ENCODE data around the gene NECTIN2. TPM values are rescaled to one million over a fixed set of nuclear protein-coding genes. Genes with fewer than 3 reads are reported as not detected.

Gene NECTIN2
- total RNA-seq, 1 experiment from 2014 or later: 176 TPM

- Histone ChIP-seq H3K56ac (ENCODE audit: insufficient read length, low read depth, low read length) (no peak overlapping the region), H4K8ac (replicated peaks; ENCODE audit: insufficient read length, low read depth, low read length) (no peak overlapping the region), H2BK15ac (ENCODE audit: low read depth, low read length) (no peak overlapping the region), H2BK120ac (ENCODE audit: low read depth, low read length, poor library complexity, severe bottlenecking) (no peak overlapping the region), H3T11ph (ENCODE audit: low read length) (no peak overlapping the region), H3K14ac (ENCODE audit: insufficient read depth, low read length) (no peak overlapping the region), H3K27ac (ENCODE audit: insufficient read length, low read depth, low read length) (no peak overlapping the region), H3K9me3 (ENCODE audit: control insufficient read depth, low read depth, low read length) (no peaks in the 10 kb centered on the region), H3K79me2 (ENCODE audit: insufficient read depth, low read length) (no peaks in the 10 kb centered on the region), H4K20me1 (ENCODE audit: control insufficient read depth, insufficient read depth, insufficient read length) (no peaks in the 10 kb centered on the region), H2AK5ac (ENCODE audit: insufficient read length, low read length) (no peak overlapping the region), H2AFZ (ENCODE audit: low read length) (no peak overlapping the region), H3K27me3 (ENCODE audit: insufficient read depth, low read length) (no peaks in the 10 kb centered on the region; the same call in 1 of the 2 replicates), H2BK12ac (ENCODE audit: insufficient read length, low read depth, low read length) (no peak overlapping the region), H3K23ac (ENCODE audit: insufficient read length, low read depth, low read length) (no peak overlapping the region), H3K4ac (ENCODE audit: low read depth, low read length) (no peak overlapping the region), H2BK5ac (ENCODE audit: insufficient read length, low read length) (no peak overlapping the region), H2BK20ac (ENCODE audit: low read depth, low read length, poor library complexity, severe bottlenecking) (no peak overlapping the region), H3K79me1 (ENCODE audit: insufficient read depth, low read depth, low read length, poor library complexity, severe bottlenecking) (no peaks in the 10 kb centered on the region), H3K18ac (ENCODE audit: insufficient read length, low read depth, low read length) (no peak overlapping the region), H3K23me2 (ENCODE audit: insufficient read length, low read depth, low read length, poor library complexity, severe bottlenecking) (no peaks in the 10 kb centered on the region), H4K5ac (ENCODE audit: insufficient read length, low read depth, low read length) (no peak overlapping the region), H3K9ac (ENCODE audit: extremely low read depth, insufficient read length, low read length) (no peak overlapping the region), H3K4me1 (ENCODE audit: insufficient read depth, low read length) (no peaks in the 10 kb centered on the region), H3K4me2 (ENCODE audit: insufficient read depth, insufficient read length, low read length) (no peak overlapping the region), H4K91ac (ENCODE audit: insufficient read length, low read depth, low read length) (no peak overlapping the region)
- no peak for DNase-seq
- Mint-ChIP-seq H3K27ac (0 out of 7 replicates have a peak overlapping the region, but pooled peaks of 1 of the 3 experiments have one; percentile 50), H3K36me3 (ENCODE audit: insufficient read depth in 1 of 3, low read depth in 3 of 3) (peaks cover 22 to 57% (median 39%) of the 10 kb centered on the region in 3 experiments), H3K4me1 (peaks cover 0 to 5% of the 10 kb centered on the region in 2 experiments; a peak in 1 of 4 replicates), H3K4me3 (peak overlapping the region in 1 of 2 experiments; percentile 35; a peak in 3 of 5 replicates), H3K9me3 (no peaks in the 10 kb centered on the region), H3K27me3 (ENCODE audit: low read depth) (peaks cover 22% of the 10 kb centered on the region)
- TF ChIP-seq, protein P1, sequence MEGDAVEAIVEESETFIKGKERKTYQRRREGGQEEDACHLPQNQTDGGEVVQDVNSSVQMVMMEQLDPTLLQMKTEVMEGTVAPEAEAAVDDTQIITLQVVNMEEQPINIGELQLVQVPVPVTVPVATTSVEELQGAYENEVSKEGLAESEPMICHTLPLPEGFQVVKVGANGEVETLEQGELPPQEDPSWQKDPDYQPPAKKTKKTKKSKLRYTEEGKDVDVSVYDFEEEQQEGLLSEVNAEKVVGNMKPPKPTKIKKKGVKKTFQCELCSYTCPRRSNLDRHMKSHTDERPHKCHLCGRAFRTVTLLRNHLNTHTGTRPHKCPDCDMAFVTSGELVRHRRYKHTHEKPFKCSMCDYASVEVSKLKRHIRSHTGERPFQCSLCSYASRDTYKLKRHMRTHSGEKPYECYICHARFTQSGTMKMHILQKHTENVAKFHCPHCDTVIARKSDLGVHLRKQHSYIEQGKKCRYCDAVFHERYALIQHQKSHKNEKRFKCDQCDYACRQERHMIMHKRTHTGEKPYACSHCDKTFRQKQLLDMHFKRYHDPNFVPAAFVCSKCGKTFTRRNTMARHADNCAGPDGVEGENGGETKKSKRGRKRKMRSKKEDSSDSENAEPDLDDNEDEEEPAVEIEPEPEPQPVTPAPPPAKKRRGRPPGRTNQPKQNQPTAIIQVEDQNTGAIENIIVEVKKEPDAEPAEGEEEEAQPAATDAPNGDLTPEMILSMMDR (conservative IDR thresholded peaks at IDR 0.05): no peak
- no CpG with 5 or more reads among the region's 8 CpGs for WGBS (ENCODE audit: extremely low coverage, insufficient read length, low lambda C conversion rate)
Observed at GRCh38 chr19:44817725-44818465, 28.2 kb upstream of the NECTIN2 start.

Data from H9 (cell line).